GM18520 (cell line): ENCODE results near the gene BLOC1S5.
"Not testable (repeated sequence)": the region's sequence is repeated elsewhere in the genome, so short reads cannot be mapped to it uniquely, and the experiment has no call there.

ENCODE experiments used
- ATAC-seq: cut with Tn5 transposase; IDR thresholded peaks from one replicate; pipeline ENCODE4 v1.9.1; 2021; ENCODE audit not compliant: unreplicated experiment

The BLOC1S5 gene

DNA sequence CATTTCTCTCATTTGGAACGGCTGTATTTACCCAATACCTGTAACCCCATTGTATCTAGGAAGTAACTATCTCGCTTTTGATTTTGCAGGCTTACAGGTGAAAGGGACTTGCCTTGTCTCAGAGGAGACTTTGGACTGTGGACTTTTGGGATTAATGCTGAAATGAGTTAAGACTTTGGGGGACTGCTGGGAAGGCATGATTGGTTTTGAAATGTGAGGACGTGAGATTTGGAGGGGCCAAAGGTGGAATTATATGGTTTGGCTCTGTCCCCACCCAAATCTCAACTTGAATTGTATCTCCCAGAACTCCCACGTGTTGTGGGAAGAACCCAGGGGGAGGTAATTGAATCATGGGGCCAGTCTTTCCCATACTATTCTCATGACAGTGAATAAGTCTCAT, 18.4 kb downstream of the BLOC1S5 start:
- not testable (repeated sequence) for ATAC-seq

DNA sequence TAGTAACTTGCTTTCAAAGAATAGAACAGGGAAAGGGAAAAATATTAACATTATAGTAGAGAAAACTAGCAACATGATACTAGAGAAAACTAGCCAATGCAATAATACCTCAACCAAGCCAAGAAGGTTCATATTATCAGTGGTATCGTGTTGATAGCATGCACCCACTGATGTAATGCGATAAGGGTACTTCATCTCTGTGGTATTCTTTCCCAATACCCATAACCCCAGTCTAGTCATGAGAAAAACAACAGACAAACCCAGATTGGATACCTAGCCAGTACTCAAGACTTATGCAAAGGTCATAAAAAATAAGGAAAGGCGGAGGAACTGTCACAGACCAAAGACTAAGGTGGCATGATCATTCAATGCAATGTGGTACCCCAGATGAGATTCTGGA, 21.0 kb downstream of the BLOC1S5 start:
- no peak for ATAC-seq

DNA sequence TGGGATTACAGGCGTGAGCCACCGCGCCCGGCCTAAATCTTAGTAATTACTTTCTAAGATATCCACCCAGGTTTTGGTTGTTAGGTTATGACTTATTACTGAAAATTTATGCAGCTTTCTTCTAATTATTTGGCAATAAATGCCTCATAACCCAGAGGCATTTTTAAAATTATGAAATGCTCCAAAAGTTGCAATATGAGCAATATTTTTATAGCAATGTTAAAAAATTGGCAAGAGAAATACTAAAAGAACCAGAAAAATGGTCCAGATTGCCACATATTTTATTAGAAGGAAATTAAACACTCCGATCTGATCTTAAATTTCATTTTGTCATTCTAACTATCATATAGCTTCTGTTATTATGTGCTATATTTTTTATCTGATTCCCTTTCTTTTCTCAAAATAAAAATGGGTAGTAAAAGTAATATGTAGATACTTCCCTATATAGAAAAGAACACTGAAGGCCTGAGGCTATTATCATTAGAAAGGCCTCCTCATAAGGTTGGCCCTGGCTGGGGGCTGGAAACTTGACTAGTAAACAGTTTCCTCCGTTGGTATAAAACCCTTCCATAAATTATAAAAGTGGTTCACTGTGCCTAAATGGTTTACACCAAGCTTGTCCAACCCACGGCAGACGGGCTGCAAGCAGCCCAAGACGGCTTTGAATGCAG, 22.1 kb downstream of the BLOC1S5 start:
- no peak for ATAC-seq

DNA sequence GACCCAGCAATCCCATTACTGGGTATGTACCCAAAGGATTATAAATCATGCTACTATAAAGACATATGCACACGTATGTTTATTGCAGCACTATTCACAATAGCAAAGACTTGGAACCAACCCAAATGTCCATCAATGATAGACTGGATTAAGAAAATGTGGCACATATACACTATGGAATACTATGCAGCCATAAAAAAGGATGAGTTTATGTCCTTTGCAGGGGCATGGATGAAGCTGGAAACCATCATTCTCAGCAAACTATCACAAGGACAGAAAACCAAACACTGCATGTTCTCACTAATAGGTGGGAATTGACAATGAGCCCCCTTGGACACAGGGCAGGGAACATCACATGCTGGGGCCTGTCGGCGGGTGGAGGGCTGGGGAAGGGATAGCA, 30.1 kb downstream of the BLOC1S5 start:
- ATAC-seq: not testable (repeated sequence)

DNA sequence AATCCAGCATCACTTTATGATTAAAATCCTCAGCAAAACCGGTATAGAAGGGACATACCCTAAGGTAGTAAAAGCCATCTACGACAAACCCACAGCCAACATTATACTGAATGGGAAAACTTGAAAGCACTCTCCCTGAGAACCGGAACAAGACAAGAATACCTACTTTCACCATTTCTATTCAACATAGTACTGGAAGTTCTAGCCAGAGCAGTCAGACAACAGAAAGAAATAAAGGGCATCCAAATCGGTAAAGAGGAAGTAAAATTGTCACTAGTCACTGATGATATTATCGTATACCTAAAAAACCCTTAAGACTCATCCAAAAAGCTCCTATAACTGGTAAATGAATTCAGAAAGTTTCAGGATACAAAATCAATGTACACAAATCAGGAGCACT, 33.3 kb downstream of the BLOC1S5 start:
- no peak for ATAC-seq

DNA sequence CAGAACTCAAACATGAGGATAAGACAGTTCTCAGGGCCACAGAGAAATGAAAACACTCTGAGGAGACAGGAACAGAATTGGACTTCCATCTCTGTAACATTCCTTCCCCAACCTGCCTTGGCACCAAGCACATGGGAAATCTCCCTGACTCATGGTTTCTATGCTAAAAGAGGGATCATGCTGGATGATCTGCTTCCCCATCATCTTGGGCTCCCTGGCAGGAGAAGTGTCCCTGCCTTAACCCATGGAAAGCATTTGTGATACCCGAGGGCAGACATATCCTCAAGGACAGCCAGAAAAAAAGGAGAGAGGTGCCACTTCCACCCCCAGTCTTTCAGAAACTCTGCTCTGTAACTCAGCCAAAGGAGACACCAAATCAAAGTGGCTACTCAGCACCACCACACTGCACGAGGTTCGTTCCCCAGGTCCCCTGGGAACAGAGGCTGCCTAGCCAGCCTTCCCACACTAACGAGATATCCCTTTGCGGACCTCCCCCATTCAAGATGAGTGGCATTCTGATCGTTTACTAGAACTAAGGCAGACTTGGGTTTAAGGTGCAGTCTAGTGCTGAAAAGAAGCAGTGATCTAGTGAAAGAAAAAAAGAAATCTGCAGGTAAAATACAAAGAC, 34.8 kb downstream of the BLOC1S5 start:
- ATAC-seq: no peak

DNA sequence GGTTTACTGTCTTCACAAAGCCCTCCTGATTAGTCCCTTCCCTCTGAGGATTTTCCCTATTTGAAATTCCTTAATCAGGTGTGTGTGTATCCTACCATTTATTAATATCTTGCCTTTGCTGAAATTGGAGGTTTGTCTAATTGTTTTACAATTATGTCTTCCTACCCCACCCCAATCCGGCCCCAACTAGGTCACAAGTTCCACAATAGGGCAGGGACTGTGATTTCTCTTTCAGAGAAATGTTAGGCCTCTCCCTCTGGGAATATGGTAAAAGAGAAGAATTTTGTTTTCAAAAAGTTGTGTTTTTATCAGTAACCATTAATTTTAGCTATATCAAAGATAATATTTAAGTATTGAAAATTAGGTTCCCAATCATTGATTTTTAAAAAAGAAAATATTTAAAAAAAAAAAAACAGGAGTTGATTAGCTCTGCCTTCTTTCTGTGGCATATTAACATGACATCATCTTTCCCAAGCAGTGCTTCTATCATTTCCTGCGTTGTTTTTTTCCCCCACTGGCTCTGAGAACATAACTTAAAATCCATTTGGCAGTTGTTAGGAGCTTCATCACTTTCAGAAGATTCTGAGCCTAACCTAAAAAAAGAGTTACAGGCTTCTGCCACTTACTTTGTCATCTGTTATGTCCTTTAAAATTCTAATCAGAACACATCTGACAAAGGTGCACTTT, 36.1 kb downstream of the BLOC1S5 start:
- ATAC-seq: no peak

DNA sequence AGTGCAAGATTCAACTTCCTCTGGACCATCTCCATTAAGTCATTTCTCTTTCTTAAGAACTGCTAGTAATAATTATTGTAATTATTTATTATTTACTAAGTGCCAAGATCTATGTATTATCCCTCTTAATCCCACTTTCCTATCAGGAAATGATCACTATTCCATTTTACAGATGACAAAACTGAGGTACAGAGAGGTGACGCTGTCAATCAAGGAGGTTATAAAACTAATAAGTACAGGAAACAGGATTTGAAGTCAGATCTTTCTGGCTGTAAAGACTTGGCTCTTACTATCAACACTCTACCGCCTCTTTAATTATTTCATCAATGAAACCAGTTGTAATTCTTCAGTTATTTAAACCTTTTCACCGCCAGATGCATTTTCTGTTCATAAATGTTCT, 37.4 kb downstream of the BLOC1S5 start:
- ATAC-seq: no peak

DNA sequence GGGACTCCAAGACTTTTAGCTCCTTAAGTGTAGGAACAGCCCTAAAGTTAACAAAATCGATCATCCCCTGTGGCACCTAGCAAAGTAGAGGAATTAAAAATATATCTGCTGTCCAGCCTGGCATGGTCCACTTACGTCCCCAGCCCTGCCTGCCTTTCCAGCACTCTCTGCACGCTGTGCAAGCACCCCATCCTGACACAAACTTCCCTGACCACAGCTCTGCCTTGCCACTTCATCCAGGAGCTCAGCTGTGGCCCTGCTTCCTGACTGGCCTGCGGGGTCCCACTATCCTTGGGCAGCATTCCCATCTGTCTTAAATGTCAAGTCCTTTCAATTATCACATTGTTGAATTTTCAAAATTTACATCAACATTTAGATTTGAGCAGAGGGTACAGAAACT, 39.0 kb downstream of the BLOC1S5 start:
- no peak for ATAC-seq

DNA sequence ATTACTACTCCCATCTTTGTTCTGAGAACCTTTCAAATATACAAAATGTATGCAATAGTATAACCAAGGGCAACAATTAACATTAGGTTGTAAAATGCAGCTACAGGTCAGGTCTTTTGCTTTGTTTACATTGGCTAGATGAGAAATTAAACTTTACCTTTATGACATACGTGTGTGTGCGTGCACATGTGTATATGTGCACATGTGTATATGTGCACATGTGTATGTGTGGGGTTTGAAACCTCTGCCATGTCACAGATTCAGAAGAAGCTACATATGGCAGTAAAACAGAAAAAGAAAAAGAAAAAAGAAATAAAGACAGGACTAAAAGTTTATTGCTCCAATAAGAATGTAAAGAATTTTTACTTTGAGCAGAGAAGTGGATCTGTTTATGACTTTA, 40.6 kb downstream of the BLOC1S5 start:
- ATAC-seq: no peak

DNA sequence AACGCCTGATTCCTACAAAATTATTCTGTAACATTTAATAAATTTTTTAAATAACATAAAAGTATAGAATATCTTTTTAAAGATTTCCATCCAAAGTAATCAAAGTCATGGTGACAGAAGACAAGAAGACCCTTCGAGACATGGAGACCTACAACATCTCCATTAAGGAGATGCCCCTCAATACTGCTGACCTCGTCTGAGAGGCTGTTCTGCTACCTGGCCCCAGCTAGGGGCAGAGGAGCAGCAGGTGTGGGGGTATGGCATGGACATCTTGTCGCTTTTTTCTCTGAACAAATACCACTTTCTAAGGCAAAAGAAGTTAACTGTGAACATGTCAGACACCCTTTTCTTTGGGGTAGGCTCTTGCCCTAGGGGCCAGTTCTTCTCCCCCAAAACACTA, 44.1 kb downstream of the BLOC1S5 start:
- no peak for ATAC-seq

DNA sequence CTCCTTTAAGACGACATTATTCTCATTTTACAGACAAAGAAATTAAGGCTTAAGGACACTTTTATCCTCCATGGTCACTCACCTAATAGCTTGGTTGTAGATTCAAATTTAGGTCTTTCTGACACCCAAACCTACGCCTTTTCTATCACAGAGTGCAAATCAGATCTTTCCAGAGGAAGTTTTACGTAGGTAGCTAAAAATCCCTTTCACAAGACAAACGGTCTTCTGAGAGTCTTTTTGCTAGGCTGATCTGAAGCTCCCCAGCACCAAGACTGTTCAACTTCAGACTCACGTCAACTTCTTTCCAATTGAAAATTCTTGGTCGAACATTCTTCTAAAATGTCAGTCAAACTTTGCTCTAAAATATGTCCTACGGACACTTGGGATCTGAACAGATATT, 46.5 kb downstream of the BLOC1S5 start:
- ATAC-seq: no peak

DNA sequence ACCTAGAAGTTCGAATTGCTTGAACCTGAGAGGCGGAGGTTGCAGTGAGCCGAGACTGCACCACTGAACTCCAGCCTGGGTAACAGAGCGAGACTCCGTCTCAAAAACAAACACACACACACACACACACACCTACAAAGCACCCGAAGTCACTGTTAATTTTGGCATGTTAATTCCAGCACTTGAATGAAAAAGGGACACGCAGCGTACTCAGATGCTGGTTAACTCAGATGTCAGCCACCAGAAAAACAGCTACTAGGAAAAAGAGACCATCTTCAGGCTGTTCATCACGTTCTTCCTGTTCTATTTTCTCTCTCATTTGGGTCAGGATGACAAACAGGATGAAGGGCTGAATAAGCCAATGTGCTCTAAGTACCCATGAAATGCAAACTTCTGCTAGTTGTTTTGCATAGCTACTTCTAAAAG, 46.9 kb downstream of the BLOC1S5 start:
- ATAC-seq: peak; percentile 64

DNA sequence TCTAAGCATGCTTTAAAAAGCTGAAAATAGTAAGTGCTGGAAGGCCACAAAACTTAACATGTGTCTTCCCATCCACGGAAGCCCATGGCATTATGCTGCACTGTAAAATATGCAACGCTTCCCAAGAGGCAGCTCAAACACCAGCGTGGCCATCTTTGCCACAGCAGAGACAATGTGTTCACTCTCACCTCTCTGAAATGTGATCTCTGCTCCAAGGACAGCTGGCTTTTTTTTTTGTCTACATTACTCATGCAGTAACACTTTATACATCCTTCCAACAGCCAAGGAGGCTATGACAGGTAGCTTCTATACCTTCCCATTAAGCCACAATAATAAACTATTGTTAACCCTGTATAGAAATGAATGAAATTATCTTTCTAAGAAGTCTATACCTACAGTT, 49.2 kb downstream of the BLOC1S5 start:
- ATAC-seq: no peak

DNA sequence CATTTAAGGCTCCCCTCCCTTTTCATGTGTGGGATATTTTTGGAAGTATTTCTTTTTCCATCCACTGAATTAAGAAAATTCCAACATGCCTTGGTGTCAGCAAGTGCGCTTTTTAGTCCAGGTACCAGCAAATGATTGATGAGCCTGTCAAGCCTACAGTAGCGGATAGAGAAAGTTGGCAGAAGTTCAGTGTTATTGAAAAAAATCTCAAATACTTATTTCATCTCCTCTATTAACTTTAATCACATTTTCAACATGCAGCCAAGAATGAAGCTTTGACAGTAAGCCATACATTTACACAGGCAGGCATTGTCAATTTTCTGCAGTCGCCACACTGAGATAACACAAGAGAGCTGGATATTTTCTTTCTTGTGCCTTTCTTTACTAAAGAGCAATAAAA, 50.4 kb downstream of the BLOC1S5 start:
- ATAC-seq: no peak

DNA sequence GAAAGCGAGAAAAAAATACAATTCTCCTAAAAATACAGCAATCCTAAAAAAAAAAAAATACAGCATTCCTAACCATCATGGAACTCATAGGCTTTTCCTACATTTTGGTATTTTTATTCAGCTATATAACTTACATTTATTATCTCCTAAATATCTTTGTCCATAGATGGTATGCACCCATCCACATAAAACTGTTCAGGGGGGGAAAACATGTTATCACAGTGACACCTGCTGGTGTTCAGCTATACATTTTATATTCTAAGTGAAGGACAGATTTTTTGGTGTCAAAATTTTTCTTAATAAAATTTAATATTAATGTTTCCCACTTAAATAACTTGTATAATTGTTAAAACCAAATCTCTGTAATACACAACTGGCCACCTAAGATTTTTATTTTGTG, 58.0 kb downstream of the BLOC1S5 start:
- no peak for ATAC-seq

DNA sequence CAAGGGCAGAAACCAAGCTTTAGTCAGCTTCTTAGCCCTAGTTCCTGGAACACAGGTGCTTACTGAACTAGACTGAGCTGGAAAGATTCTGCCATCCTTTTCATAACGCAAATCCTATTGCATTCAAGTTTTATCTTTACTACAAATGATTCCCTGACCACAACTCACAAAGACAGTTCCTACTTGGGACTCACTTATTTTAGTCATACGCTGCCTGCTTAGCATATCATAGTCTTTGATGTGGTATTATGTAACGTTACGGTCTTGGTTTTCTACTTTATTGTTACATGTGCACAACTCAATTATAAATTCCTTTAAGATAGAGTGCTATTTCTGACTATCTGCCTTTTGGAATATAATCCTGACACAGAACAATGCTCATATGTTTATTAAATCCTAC, 59.1 kb downstream of the BLOC1S5 start:
- ATAC-seq: no peak

DNA sequence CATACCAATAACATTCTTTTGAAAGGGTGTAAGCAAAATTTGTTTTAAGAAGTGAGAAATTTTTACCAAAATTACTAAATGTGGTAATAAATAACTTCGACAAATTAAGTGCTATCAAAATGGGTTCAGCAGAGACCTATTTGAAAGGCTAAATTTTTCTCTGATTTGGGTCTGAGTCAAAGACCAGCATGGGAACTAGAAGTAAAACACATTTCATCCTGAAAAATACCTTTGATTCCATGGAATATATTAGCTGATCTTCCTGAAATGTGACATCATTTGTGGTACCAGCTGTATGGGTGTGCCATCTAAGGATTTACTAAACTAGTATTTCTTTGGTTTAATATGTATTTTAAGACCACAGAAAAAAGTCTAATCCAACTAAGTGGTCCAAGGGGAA, 63.6 kb downstream of the BLOC1S5 start:
- ATAC-seq: no peak

DNA sequence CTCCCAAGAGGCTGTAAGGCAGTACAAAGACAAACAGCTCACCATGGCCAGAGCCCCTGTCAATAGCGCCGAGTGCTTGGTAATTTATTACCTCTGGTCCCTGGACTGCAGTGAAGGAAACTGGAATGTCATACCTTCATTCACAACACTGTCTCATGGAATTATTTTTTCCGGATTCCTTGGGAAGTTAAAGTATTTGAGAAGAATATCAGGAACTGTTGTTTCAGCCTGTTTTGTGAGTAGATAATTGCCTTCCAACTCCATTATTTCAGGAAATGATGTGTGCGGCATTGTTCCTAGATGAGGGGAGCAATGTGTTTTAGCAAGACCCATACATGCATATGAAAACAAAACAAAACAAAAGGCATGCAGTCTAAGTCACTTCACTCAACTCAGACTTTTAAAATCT, 64.0 kb downstream of the BLOC1S5 start:
- no peak for ATAC-seq

DNA sequence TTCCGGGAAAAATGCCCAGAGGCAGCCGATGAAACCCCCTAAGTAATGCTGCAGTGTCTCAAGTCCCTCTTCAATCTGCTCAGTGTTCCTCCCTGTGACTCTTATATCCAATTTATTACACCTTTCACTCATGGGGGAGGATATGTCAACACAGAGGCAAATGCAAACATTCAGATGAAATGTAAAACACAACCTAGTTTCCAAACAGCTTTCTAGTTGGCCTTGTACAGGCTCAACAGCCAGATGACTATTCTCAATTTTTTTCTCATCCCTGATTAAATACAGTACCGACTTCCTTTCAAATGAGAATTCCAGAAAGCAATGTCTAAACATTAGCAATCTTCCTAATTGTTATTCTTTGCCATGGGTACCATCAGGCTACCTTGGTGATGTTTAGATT, 65.0 kb downstream of the BLOC1S5 start:
- no peak for ATAC-seq

DNA sequence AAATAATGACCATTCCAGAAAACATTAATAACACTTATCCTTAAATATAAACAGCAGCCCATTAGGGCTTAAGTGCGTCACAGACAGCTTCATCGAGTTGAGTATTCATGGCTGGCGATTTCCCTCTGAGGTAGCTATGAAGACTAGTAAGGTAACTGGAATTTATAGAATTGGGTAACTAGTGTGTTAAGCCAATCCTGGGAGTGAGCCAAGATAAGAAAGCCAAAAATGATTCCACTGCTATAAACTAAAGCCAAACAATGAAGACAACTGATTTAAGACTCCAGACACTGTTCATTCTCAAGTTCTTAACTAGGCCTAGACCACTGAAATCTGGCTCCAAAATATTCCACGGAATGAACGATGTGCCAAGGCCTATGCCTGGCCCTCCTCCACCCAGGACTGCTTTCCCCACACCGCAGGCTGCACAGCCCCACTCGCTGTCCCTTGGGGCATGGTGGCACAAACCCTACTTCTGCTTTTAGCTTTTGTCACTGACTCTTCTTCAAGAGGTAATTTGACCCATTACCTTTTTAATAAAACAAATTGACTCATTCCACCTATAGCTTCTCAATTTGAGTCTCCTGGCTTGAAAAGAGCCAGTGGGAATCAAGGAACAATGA, 66.0 kb downstream of the BLOC1S5 start:
- no peak for ATAC-seq

DNA sequence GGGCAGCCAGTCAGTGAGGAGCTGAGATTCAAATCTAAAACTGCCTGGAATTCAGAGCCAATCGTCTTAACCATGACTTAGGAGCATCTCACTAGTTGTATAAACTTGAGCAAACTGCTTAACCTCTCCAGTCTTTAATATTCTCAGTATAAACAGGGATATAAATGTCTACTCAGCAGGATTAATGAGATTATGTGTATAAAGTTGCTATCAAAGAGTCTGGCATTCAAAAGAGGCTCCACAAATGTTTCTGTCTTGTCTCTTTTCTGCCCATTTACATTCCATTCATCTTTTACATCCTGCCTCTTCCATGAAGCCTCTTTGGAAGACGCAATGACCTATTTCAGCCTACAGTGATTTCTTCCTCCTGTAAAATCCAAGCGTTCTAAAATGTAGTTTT, 66.9 kb downstream of the BLOC1S5 start:
- ATAC-seq: no peak
